Gastroesophageal sphincter (tissue), 3 donors: ENCODE data around the gene ZBTB8A.

Experiments
- POLR2A ChIP-seq, 2 donors: fragments of 450-650 bp; IDR thresholded peaks; one replicate each; pipeline ENCODE4 v1.6.1; 2017; ENCODE audit warnings: antibody characterized with exemption in 2 of 2, mild to moderate bottlenecking in 2 of 2, moderate library complexity in 1 of 2
- TF ChIP-seq, protein P1 (sequence below), 4 experiments: fragments of 200-600 bp in 2 of 4; fragments of 450-650 bp in 2 of 4; sonication (generic) in 1 of 4; IDR thresholded peaks; one replicate each; pipeline ENCODE4 v1.5.1; 2017 to 2019; ENCODE audit warnings: antibody characterized with exemption in 4 of 4, mild to moderate bottlenecking in 2 of 4, moderate library complexity in 2 of 4

DNA sequence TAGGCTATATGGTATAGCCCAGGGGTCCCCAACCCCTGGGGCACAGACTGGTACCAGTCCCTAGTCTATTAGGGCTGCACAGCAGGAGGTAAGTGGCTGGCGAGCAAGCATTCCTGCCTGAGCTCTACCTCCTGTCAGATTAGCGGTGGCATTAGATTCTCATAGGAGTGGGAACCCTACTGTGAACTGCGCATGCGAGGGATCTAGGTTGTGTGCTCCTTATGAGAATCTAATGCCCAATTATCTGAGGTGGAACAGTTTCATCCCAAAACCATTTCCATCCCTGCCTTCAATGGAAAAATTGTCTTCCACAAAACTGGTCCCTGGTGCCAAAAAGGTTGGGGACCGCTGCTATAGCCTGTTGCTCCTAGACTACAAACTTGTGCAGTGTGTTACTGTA, 22.8 kb upstream of the ZBTB8A start:
- TF ChIP-seq, protein P1, sequence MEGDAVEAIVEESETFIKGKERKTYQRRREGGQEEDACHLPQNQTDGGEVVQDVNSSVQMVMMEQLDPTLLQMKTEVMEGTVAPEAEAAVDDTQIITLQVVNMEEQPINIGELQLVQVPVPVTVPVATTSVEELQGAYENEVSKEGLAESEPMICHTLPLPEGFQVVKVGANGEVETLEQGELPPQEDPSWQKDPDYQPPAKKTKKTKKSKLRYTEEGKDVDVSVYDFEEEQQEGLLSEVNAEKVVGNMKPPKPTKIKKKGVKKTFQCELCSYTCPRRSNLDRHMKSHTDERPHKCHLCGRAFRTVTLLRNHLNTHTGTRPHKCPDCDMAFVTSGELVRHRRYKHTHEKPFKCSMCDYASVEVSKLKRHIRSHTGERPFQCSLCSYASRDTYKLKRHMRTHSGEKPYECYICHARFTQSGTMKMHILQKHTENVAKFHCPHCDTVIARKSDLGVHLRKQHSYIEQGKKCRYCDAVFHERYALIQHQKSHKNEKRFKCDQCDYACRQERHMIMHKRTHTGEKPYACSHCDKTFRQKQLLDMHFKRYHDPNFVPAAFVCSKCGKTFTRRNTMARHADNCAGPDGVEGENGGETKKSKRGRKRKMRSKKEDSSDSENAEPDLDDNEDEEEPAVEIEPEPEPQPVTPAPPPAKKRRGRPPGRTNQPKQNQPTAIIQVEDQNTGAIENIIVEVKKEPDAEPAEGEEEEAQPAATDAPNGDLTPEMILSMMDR (IDR thresholded peaks at IDR 0.05) = no peak
- no peak for TF ChIP-seq POLR2A (IDR thresholded peaks at IDR 0.05)
